Endothelial cell of hepatic sinusoid (primary cell): ENCODE results near the gene PAX3.

ENCODE experiments used
- in situ Hi-C: cut with HindIII; loops from 2 replicates; pipeline ENCODE4 v1.10.0; 2017; ENCODE audit warnings: low sequenced_read_pairs

The PAX3 gene

DNA sequence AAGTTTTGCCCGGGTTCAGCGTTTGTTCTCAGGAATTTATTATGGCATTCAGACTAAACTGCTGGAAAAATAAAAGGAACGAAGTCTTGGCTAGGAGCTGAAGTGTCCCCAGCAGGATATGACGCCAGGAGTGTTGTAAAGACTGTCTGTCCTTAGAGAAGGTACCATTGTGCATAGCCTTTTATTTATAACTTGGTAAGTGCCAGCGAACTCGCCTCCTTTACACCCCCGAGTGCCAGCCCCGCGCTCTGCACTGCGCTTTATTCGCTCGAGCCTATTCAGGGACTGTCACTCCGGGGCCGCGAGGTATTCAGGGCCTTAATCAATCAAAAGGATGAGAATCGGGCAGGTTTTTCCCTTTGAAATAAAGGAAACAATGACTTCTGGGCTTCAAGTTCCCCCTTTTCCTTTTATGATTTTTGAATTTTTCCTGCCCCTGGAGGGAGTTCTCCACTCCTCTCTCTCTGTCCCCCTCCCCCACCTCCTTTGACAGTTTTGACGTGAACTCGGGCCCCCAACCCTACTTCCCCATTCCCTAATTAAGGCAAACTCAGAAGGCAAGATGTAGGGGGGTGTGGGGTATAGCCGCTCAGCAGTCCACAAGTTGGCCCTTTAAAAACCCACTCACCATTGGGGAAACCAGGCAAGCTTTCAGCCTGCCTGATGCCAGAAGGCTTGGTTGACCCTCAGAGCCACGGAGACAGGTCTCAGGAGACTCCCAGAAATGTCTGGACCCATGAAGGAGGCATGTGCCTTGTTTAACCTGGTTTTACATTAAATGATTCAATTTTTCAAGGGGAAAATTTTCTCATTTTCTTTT lies 1.3 kb upstream of the PAX3 start:
- in situ Hi-C loops = loop anchor here (25.0 kb wide), 1 partner anchor 287 kb away; no protein-coding TSS in a partner anchor

DNA sequence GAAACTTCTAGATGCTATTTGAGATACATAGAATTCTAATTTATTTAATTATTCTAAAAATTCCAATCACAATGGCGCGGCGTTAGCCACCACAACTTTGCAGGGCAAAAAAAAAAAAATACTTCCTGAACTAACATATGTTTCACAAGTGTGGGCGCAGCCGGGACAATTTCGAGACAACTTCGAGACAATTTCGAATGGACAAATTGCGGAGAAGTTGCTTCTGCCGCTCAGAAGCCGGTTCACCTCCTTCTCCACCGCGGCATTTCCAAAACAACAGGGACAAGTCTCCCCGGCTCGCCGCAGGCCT lies 842 bp downstream of the PAX3 start:
- in situ Hi-C loops = no loop called here

DNA sequence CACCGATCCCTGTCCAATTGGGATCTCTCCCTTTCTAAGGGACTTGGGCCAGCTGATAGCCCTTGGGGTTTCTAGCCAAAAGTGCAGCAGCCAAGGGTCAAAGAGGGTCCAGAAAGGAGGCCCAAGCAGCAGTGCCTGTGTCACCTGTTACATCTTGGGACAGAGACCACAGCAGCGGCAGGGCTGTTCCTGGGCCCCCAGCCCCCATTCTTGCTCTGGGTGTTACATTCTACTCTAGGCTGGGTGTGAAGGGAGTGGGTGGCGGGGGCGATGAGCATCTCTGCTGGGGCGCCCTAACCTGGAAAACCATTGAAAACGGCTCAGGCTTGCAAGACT lies 1.2 kb downstream of the PAX3 start:
- in situ Hi-C loops = no loop called here

DNA sequence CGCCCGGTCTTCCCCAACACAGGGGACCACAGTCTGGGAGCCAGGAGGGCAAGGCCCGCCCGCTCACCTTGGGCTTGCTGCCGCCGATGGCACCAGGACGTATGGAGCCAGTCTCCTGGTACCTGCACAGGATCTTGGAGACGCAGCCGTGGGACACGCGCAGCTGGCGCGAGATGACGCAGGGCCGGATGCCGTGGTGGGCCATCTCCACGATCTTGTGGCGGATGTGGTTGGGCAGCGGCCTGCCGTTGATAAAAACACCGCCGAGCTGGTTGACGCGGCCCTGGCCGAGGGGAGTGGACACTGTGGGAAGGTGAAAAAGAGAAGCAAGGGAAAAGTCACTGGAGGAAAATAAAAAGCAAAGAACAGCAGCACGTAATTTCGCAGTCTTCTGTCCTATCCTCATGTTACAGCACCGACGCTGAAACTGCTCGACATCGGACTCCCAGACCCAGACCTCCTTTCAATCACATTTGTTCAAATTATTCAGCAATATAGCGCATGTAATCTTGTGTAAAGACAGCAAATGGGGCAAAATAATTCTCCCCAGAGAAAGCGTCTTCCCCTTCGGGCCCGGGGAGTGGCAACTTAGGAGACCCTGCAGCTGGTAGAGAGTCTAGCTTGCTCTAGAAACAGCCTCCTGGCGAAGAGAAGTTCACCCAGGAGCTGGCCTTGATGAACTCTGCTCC lies 1.7 kb downstream of the PAX3 start:
- in situ Hi-C loops = no loop called here

DNA sequence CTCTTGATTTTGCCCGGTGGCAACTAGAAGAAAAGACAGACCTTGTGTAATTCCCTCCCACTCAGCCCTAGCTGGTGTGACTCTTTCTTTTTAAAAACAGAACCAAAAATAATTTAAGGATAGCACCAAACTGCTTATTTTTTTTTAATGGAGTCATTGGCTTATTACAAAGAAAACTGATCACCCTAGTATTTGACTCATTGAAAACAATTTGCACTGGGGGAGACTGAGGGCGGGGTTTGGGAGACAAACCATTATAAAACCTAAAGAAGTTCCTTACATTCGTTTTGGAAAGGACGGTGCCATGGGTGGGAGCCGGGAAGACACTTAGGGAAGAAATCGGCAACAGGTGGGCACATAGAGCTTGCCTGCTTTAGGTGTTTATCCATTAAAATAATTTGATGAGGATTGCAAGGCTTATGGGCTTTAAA lies 2.5 kb downstream of the PAX3 start:
- in situ Hi-C loops = no loop called here

DNA sequence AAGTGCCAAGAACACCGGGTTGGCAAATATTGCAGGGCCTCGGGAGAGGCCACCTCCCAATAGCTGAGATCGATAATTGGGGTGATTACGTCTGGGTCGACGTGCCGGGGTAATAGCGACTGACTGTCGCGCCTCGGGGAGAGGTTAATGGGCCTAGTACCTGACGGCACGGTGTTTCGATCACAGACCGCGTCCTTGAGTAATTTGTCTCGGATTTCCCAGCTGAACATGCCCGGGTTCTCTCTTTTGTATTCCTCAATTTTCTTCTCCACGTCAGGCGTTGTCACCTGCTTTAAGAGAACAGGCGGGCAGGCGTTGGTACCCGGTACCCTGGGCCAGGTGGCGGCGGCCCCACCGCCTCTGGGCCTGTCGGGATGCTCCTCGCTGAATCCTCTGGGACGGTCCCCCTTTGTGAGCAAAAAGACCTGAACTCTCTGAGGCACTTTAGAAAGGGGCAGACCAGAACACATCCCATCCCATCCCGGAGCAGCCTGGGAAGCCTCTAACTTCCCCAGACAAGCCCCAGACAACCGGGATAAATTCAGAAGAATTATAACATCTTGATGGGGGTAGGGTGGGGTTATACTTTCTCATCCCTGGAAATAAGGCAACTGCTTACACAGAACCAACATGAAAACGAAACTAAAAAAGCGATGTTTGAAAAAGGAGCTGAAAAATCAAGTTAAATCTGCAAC lies 3.3 kb downstream of the PAX3 start:
- in situ Hi-C loops = no loop called here

DNA sequence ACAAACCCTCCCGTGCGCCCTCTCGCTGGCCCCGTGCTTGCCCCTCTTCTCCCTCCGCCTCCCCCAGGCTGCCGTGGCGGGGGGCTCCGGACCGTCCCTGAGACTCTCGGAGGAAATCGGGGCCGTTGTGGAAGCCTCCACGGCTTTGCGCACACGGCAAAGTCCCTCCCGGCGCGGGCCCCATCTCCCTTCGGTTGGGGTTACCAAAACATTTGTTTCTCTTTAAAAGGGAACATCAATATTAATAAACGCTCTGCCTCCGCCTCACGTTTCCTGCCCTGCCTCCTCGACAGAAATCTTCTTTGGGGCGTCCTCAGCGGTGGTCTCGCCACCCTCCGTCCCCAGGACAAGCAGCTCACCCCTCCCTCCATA lies 3.8 kb downstream of the PAX3 start:
- in situ Hi-C loops = no loop called here

DNA sequence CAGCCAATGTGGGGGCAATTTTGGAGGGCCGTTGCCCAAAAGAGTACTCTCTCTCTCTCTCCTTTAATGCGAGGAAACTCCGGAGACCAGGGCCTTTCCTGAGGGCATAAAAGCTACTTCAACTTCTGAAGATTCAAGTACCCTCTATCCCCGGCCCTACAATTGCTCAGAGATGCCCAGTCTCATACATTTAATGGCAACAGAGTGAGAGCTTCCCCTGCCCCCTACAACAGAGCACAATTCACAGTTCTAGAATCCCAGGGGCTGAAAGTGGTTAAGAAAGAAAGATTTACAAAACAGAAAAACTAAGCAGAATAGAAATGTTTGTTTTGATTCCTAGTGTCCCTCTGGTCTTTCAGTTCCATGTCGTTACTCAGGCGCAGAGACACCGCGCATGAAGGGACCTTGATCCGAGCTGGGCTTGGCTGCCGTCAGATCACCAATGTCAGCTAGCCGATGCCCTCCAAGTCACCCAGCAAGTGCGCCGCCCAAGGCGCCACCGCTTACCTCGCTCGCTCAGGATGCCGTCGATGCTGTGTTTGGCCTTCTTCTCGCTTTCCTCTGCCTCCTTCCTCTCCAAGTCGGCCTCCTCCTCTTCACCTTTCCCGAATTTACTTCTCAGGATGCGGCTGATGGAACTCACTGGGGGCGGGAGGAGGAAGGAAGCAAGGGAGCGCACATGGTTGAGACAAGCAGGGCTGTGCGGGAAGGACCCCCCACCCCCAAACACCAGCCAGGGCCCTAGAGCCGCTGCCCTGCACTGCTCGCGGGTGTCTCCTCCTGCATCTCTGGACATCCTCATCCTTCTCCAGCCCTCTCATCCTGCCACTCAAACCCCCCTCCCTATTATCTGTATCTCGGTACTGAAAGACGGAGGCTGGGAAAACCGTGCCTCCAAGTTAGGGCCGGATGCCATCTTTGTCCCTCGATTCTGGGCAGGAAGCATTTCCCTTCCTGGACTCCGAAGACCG lies 4.9 kb downstream of the PAX3 start:
- in situ Hi-C loops = no loop called here

DNA sequence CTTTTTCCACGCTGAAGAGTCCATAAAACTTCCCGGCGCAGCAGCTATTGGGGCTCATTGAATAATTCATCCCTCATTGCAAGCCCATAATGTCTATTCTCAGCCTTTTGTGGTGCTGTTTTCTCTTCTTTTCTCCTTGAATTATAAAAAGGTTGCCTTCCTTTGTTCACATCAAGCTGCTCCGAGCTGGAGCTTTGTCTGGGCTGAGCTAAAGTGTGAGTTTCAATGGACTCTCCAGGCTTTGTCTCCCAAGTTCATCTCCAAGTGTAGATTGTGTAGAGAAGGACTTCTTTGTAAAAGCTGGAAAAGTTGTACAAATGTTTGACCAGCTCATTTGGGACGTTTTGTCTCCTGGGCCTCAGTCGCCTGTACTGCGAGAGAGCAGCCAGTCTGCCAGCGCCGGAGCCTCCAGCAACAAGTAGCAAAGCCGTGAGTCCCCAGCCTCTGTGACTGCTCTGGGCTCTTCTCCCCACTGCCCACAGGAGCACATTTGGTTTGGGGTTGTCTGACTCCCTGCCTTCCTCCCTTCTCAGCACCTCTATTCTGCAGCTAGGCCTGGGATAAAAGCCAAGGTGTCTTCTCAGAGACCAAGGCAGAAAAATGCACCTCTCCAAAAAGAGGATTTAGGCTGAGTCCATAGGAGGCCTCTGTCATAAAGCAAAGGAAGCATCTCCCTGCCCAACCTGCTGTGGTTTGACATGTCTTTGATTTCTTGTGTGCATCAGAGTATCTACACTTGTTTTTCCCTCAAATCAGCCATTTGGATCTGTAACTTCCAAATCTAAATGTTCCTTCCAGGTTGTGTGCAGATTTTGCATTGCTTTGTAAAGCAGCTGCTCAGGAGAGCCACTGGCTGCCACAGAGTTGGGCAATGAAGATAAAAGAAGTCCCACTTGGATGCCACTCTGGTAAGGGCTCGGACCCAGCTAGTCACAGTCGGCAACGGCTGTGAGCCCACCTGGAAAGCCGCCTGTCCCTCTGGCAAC lies 6.4 kb downstream of the PAX3 start:
- in situ Hi-C loops = no loop called here

DNA sequence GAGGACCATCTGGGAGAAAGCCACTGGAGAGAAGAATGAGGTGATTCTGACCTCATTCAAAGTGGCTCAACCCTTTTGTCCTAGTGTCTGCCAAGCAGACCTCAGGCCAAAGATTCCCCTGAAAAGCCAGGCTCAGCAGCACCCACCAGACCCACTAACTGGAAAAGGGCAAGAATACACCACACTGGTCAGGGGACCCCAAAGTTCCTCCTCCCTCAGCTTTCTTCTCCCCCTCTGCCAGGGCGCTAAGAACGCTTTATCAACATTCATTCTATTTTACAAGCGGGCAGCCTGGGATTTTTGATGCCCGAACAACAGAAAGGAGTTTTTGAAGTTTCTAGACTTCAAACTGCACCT lies 7.3 kb downstream of the PAX3 start:
- in situ Hi-C loops = no loop called here

DNA sequence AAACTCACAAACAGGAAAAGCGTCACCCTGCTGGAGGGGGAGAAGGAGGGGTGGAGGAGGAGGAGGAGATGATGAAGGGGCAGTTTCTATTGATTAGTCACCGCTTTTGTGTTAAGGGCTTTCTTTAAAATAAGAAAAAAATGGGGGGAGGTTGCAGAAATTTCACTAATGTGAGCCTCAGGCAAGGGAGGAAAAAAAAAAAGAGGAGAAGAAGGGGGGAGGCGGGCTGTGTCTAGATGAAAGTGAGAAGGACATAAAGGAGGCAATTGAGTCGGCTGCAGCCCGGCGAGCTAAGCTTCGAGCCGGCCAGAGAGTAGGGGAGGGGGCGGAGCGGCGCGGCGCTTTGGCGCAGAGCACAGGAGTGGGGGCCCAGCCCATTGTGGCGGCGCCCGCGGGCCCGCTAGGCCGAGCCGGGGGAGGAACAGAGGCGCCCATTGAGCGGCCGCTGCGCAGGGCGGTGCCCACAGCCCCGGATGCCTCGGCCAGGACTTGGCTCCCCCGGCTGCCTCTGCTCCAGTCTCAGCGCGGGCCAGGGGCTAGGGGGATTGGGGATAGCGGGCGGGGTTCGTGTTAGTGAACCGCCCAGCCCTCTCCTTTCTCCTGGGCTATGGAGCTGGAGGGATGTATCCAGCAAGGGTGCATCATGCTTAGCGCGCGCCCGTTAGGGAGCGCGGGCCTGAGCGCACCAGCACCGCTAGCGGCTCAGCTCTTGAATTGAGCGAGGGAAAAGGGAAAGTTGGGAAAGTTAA lies 7.9 kb downstream of the PAX3 start:
- in situ Hi-C loops = no loop called here

DNA sequence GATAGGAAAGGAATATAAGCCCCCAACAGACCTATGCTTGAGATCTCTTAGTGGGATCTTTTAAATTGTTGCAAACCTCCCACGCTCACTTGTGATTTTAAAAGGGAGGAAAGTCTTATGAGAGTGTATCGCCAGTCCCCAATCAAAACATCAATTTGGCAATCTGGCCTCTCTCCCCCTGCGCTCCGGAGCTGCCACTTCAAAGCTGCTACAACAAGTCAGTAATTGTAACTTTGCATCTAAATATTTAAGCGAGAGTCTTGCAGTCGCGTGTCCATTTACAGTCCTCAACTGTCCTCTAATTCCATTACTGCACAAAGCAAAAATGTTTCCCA lies 8.4 kb downstream of the PAX3 start:
- in situ Hi-C loops = no loop called here

DNA sequence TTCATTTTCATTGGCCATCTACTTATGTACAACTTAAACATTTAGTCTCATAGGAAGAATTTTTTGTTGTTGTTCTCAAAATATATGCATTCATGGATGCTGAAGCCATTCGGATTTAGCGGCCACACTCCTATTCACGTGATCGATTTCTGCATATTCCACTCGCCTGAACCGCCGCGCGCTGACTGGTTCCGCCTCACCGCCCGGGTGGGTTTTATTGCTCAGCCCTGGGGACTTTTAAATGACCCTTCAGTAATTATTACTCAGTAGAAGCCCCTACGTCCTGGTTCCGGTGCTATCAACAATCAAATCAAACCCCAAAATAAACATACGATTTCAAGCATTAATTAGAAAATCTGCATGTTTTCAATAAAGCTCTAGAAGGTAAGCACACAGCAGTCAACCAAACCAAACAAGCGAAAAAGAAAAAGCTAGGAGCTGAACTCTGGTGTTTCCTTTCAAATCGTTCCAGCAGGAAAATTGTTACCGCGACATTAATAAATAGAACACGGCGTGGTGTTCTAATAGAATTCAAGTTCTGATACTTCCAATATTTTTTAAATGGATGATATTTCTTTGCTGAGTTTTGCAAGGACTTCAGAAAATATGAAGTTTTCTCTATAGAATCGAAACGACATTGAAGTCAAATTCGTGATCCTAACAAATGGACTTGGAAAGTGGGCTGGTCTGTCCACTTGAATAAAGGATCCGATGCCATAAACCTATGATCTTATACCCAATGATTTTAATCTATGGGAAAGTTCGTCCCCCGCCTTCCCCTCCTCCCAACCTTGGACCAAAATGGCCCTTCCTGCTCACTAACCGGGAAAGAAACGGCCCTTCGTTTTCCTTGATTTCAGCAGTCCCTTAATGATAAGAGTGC lies 9.3 kb downstream of the PAX3 start:
- in situ Hi-C loops = no loop called here

DNA sequence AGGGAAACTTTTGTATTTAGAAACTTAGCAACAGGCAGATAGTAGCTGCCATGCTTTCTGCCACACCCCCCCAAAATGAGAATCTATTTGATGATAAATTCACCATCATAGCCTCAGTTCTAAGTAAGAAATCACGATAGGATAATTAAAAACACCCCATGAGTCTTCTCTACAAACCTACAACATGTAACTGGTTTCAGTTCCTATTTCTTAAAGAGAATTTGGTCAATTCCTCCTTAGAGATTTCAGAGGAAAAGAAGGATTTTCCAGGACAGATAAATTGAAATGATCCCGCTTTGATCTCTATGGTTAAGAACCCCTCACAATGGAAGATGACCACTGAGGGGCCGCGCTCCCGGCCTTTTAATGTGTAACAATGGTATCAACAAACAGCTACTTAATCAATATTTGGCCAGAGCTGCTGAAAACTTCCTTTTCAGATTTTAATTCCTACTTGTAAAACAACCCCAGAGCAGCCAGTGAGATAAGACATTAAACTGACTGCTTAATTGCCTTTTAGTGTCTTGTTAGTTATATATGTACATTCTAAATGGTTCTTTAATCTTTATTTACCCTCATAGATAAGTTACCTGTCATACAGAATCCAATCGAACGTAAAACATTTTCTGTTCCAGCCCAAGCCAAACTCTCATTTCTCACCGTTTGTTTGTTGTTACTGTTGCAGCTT lies 10.1 kb downstream of the PAX3 start:
- in situ Hi-C loops = no loop called here

DNA sequence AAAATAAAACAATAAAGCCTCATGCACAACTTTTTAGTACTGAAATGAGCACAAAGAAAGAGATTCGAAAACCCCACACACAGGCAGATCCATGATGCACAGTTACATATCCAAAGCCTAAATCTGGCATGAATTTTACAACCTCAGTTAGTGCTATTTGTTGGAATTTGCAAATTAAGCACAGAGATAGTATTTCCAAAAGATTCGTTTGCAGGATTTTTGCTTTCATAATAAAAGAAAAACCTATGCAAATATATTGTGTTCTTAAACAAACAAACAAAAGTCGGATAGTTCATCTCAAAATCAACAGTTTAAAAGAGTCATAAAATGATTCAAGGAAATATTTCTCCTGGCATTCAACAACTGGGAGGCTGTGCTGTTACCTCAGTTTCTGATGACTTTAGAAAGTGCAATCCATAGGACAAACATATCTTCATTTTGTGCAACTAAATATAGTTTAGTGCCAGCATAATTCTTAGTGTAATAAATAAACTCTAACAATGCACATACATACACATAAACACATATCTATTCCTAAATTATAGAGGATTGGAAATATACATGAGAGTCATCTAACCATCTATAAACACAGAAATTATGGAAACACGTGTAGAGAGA lies 10.8 kb downstream of the PAX3 start:
- in situ Hi-C loops = no loop called here

DNA sequence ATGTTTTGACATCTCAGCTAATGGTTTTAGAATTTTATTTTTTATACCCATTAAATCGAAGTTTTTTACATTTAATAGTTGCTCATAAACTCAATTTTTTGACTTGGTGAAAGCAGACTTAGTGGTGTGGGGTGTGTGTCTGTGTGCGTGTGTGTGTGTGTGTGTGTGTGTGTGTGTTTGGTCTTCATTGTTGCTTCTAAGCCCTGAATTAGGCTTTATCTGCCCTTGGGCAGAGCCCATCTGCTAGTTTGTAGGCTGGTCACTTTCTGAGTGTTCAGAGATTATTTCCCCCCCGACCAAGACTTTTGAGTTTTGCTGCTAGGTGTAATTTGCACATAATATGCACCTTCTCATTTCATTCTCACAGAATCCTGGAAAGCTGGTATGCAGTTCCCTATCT lies 14.3 kb downstream of the PAX3 start:
- in situ Hi-C loops = no loop called here

DNA sequence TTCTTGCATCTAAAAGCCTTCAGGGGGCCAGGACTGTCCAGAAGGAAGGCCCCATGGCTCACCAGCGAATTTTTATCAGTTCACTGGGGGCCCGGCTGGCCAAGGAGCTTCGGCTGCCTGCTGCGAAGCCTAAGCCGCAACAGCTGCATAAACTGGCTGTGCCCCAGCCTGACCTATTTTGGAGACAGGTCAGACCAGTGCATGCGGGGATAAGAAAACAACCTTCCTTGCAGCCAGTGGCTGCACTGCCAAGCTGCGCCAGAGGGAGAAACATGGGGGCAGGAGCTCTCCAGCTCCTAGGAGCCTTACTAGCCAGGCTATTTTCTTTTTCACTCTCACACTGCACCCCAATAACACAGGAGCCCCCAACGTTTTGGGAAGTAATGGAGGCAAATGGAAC lies 15.2 kb downstream of the PAX3 start:
- in situ Hi-C loops = no loop called here
